Fibroblast of skin of scalp (primary cell): ENCODE measurements around the gene TTC8.

Source experiments
- DNase-seq: peaks from one replicate; pipeline ENCODE4 v3.0.0-alpha.2; 2013

TTC8 gene

GRCh38 chr14:88868558-88869159, 44.2 kb downstream of the TTC8 start:
- DNase-seq, result peak; percentile 19

GRCh38 chr14:88870777-88871176, 46.3 kb downstream of the TTC8 start:
- DNase-seq, result no peak

GRCh38 chr14:88871429-88871828, 47.0 kb downstream of the TTC8 start:
- no peak for DNase-seq

- no peak for DNase-seq
These were observed 48.5 kb downstream of the TTC8 start for GRCh38 chr14:88872976-88873375.

GRCh38 chr14:88877192-88877591, 52.7 kb downstream of the TTC8 start:
- no peak for DNase-seq

GRCh38 chr14:88879022-88879421, 54.6 kb downstream of the TTC8 start:
- DNase-seq, result peak; percentile 66

GRCh38 chr14:88882236-88882635, 57.8 kb downstream of the TTC8 start:
- no peak for DNase-seq

- peak; percentile 7 for DNase-seq
These were observed 70.7 kb downstream of the TTC8 start for GRCh38 chr14:88895116-88895515.

GRCh38 chr14:88901189-88901588, 76.7 kb downstream of the TTC8 start:
- DNase-seq, result no peak

GRCh38 chr14:88901991-88902390, 77.5 kb downstream of the TTC8 start:
- DNase-seq, result no peak

GRCh38 chr14:88902850-88903249, 78.4 kb downstream of the TTC8 start:
- no peak for DNase-seq

- DNase-seq, result no peak
These were observed 79.8 kb downstream of the TTC8 start for GRCh38 chr14:88904206-88904647.

- DNase-seq, result peak; percentile 32
These were observed 80.4 kb downstream of the TTC8 start for GRCh38 chr14:88904864-88905263.

GRCh38 chr14:88908216-88908615, 83.8 kb downstream of the TTC8 start:
- no peak for DNase-seq

- no peak for DNase-seq
These were observed 85.9 kb downstream of the TTC8 start for GRCh38 chr14:88910386-88910785.

- DNase-seq, result no peak
These were observed 87.4 kb downstream of the TTC8 start for GRCh38 chr14:88911809-88912208.

GRCh38 chr14:88914956-88915355, 90.5 kb downstream of the TTC8 start:
- DNase-seq, result no peak

GRCh38 chr14:88919502-88919901, 95.1 kb downstream of the TTC8 start:
- no peak for DNase-seq
